NCI-H1694 treated with DMSO at 0.1 percent for 48 hours (cell line): Measurements from ENCODE around the gene JMJD8.

ENCODE experiments used
- DNase-seq: peaks from one replicate; lab custom pipeline; 2025; lab: John Stamatoyannopoulos, UW

The JMJD8 gene

DNA sequence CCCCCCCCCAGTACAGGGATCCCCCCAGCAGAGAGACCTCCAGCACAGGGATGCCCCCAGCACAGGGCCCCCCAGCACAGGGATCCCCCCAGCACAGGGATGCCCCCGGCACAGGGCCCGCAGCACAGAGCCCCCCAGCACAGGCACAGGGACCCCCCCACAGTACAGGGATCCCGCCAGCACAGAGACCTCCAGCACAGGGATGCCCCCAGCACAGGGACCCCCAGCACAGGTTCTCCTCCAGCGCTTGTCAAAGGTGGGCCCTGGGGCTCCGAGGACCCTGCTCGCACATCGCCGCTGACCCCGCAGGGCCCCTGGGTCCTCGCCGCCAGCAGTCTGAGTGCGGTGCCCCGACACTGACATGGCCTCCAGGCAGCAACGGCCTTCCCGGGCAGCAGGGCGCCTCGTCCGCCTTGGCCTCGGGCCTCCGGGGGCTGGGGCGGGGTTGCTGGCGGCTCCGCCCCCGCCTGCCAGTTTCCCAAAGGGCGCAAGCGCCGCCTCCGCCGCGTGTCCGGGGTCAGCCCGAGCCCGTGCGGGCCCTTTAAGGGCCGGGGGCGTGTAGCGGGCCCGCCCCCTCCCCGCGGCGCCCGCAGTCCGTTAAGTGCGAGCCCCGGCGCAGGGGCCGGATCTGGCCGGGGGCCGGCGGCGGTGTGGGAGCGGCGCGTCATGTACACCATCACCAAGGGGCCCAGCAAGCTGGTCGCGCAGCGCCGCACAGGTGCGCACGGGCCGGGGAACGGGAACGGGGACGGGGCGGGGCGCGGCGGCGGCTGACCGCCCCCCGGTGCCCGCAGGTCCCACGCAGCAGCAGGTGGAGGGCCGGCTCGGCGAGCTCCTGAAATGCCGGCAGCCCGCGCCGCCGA is 42.6 kb downstream of the JMJD8 start, which contains the start of gene MCRIP2:
MCRIP2 (plus strand) TSS at position 503 of the 863 bp plus-strand sequence; CDS start at position 667, 164 bp downstream.
- DNase-seq = peak; percentile 10

GRCh38 chr16:640614-641013 is 43.5 kb downstream of the JMJD8 start:
- DNase-seq = no peak

GRCh38 chr16:638836-639235 is 45.3 kb downstream of the JMJD8 start:
- DNase-seq = no peak

DNA sequence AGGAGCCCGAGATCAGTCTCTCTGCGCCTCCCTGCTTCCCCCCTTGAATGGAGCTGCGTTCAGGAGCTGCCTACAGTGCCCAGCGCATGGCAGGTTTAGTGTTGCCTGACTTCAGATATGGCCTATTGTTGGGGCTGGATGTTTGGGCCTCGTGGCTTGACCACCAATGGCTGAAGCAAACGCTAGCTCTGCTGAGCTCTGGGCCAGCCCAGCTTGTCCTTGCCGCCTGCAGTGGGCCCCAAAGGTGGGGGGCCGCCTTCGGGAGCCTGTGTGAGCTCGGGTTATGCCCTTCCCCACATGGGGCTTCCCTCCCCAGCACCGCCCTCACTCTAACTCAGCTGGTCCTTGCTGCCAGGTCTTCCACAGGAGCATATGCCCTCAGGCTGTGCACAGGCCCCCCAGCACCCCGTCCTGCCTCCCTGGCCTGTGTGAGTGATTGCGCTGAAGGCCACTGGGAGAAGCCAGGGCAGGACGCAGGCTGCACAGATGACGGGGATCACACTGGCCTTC is 46.0 kb downstream of the JMJD8 start:
- no peak for DNase-seq

DNA sequence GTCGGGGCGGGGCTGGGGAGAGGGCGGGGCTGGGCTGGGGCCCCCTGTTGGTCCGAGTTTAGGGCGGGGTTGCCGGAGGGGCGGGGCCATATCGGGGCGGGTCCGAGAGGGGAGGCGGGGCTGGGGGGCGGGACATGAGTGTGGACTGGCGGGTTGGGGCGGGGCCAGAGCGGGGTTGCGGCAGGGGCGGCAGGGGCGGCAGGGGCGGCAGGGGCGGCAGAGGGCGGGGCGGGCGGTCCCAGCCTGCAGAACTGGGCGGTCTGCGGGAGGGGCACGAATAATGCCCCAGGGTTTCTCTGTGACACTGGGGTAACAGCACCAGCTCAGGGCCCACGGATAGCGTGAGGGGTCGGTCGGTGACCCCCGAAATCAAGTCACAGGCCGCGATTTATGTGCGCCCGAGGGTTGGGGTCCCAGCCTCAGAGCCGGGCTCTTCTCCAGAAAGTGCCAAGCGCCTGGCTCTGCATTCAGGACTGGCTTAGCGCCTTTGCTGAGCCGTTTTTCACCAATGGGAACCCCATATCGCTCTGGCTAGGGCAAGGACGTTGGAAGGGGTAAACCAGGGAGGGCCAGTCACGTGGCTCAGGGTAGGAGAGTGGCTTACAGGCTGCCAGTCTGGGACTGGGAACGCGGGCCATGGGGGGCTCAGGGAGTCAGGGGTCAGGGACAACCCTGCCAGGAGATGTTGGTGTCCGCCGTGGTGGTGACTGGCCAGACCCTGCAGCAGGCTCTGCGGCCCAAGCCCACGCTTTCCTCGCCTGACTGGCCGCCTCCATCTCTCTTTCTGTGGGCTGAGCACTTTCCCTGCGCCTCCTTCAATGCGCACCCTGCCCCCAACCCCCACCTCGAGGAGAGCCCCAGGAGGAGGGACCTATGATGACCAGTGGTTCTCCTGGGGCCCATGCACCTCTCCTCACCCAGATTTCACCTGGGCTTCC is 46.8 kb downstream of the JMJD8 start:
- no peak for DNase-seq

- DNase-seq = peak; percentile 77
Observed at GRCh38 chr16:636206-637080, 47.7 kb downstream of the JMJD8 start, which contains the start of gene METTL26. TSS of gene METTL26 (minus strand) at chr16:636305. CDS start at chr16:636290, 15 bp downstream.

DNA sequence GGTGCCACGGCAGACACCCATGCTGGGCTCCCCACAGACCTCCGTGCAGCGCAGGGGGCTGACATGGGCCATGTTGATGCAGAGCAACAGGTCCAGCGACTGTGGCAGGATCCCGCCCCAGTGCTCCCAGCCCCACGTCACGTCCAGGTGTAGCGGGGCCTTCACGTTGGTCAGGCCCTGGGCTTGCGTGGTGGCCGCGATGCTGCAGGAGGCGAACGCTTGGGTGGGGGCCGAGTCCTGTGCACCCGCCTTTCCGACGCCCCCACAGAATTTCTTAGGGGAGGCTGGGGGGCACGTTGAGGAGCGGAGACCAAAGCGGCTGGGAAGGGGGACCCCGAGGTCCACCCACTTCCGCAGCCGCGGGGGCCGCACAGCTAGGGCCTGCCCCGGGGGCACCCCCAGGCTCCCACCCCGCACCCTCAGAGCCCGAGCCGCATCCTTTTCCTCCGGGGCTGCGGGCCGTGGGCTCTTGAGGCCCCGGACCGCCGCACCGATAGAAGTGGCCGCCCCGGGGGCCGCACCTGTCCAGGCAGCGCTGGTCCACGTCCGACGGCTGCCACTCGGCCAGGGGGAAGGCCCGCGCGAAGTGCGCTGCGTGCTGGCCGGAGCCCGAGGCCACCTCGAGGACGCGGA is 48.4 kb downstream of the JMJD8 start:
- DNase-seq = no peak

- no peak for DNase-seq
Observed at GRCh38 chr16:634996-635395, 49.1 kb downstream of the JMJD8 start.

- DNase-seq = no peak
Observed at GRCh38 chr16:634051-634670, 50.0 kb downstream of the JMJD8 start.

- DNase-seq = no peak
Observed at GRCh38 chr16:633336-634050, 50.6 kb downstream of the JMJD8 start.

- no peak for DNase-seq
Observed at GRCh38 chr16:632486-633335, 51.4 kb downstream of the JMJD8 start.

GRCh38 chr16:631808-632358 is 52.3 kb downstream of the JMJD8 start:
- no peak for DNase-seq
